GM12875 (cell line): ENCODE data around the gene TRPC1.
A peak's percentile ranks its signal among the peaks of the same experiment; 100 is the strongest.

Source experiments
- H3K4me3 ChIP-seq: one replicate; pipeline ENCODE4 v1.5.1; 2011; ENCODE audit warnings: low read depth, low read length, control low read depth
- TF ChIP-seq, protein P1 (sequence below): IDR thresholded peaks from 2 replicates; pipeline ENCODE4 v1.5.1; 2011; ENCODE audit warnings: low read depth, mild to moderate bottlenecking, control low read depth, inconsistent platforms, low read length, moderate library complexity, borderline replicate concordance; ENCODE audit not compliant: insufficient read depth

The TRPC1 gene

GRCh38 chr3:142828703-142829305 lies 105.0 kb downstream of the TRPC1 start:
- no peak overlapping the region for H3K4me3 ChIP-seq
- TF ChIP-seq, protein P1, sequence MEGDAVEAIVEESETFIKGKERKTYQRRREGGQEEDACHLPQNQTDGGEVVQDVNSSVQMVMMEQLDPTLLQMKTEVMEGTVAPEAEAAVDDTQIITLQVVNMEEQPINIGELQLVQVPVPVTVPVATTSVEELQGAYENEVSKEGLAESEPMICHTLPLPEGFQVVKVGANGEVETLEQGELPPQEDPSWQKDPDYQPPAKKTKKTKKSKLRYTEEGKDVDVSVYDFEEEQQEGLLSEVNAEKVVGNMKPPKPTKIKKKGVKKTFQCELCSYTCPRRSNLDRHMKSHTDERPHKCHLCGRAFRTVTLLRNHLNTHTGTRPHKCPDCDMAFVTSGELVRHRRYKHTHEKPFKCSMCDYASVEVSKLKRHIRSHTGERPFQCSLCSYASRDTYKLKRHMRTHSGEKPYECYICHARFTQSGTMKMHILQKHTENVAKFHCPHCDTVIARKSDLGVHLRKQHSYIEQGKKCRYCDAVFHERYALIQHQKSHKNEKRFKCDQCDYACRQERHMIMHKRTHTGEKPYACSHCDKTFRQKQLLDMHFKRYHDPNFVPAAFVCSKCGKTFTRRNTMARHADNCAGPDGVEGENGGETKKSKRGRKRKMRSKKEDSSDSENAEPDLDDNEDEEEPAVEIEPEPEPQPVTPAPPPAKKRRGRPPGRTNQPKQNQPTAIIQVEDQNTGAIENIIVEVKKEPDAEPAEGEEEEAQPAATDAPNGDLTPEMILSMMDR: peak; percentile 90

DNA sequence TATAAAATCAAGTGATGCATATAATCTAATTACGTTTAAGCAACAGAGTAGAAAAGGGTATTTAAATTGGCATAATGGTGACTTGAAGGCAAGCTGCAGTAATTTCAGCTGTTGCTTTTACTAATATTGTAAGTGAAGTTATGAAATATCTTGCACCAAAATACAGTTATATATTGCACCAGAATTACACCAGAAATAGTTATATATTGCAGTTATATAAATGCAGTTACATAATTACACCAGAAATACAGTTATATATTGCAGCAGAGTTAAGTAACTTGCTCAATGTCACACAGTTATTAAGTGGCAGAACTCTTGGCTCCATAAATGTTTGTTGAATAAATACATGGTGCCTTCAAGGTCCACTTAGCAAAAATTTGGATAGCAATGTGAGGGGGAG lies 113.7 kb downstream of the TRPC1 start:
- TF ChIP-seq, protein P1: no peak
- no peak overlapping the region for H3K4me3 ChIP-seq

GRCh38 chr3:142839831-142840230 lies 116.0 kb downstream of the TRPC1 start:
- TF ChIP-seq, protein P1: no peak
- H3K4me3 ChIP-seq: no peak overlapping the region

- TF ChIP-seq, protein P1: peak; percentile 58; the same call in 1 of the 2 replicates
Measured at GRCh38 chr3:142844339-142844977, 120.6 kb downstream of the TRPC1 start.

GRCh38 chr3:142846779-142847577 lies 123.1 kb downstream of the TRPC1 start:
- H3K4me3 ChIP-seq: no peak overlapping the region
- TF ChIP-seq, protein P1: no peak

More at GRCh38 chr3:142844339-142844977, 120.6 kb downstream of the TRPC1 start:
- no peak overlapping the region for H3K4me3 ChIP-seq

DNA sequence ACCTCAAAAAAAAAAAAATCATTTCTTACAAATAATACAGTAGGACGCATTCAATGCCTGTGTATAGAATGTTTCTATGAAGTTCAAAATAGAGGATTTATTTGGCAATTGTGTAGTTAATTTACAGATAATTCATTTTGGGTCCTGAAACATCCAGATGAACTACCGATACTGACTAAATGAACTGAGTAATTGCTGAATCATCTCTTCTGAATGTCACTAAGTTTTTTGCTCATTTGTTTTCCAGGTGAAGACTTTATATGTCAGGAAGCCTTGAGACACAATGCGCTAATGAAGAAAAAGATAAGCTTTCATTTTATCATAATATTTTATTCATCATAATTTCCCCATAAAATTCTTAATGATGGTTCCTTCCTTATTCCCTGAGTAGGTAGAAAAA lies 125.3 kb downstream of the TRPC1 start:
- TF ChIP-seq, protein P1: no peak
- no peak overlapping the region for H3K4me3 ChIP-seq
